ENCODE data around the gene LAMP5. TPM values are rescaled to one million over a fixed set of nuclear protein-coding genes. Genes with fewer than 3 reads are reported as not detected.

The LAMP5 gene
- total and polyA plus RNA-seq, 2 experiments from 2014 or later, result 0.21 to 0.29 TPM

- DNase-seq (ENCODE audit: low spot score), result peak; percentile 30
- Histone ChIP-seq H3K36me3 (ENCODE audit: insufficient read depth) (no peaks in the 10 kb centered on the region), H2AFZ (no peak overlapping the region), H3K9me2 (ENCODE audit: insufficient read depth) (no peaks in the 10 kb centered on the region), H4K20me1 (replicated peaks; ENCODE audit: insufficient read depth) (0 out of 2 replicates have a peak, but pooled peaks cover 9% of the 10 kb centered on the region), H3K27ac (ENCODE audit: low read depth) (no peak overlapping the region), H3K4me3 (no peak overlapping the region), H3K4me2 (no peak overlapping the region), H3F3A (replicated peaks; ENCODE audit: low read depth) (0 out of 2 replicates have a peak, but pooled peaks cover 3% of the 10 kb centered on the region), H3K4me1 (ENCODE audit: insufficient read depth) (peaks cover 54% of the 10 kb centered on the region), H3K27me3 (ENCODE audit: insufficient read depth) (peaks cover 73% of the 10 kb centered on the region), H3K79me2 (replicated peaks; ENCODE audit: insufficient read depth) (no peaks in the 10 kb centered on the region)
- Mint-ChIP-seq H3K9me3 (no peaks in the 10 kb centered on the region; the same call in 1 of the 3 replicates), H3K36me3 (ENCODE audit: low read depth) (peaks cover 13% of the 10 kb centered on the region; the same call in 2 of the 3 replicates), H3K27me3 (ENCODE audit: insufficient read depth, low read depth, poor library complexity) (peaks cover 54% of the 10 kb centered on the region), H3K4me1 (peaks cover 60% of the 10 kb centered on the region), H3K4me3 (no peak overlapping the region; the same call in 2 of the 3 replicates), H3K27ac (no peak overlapping the region)
- peak; percentile 6; the same call in 1 of the 3 replicates for ATAC-seq
- TF ChIP-seq POLR2AphosphoS5 (IDR thresholded peaks at IDR 0.05; ENCODE audit: low read depth), result no peak
- TF ChIP-seq JUNB (IDR thresholded peaks at IDR 0.05; ENCODE audit: unreplicated experiment), result no peak
- TF ChIP-seq CREB1 (CRISPR knock-in tag; IDR thresholded peaks at IDR 0.05; ENCODE audit: low read depth), result no peak
- TF ChIP-seq NANOG (IDR thresholded peaks at IDR 0.05; ENCODE audit: borderline replicate concordance), result no peak
- no peak for TF ChIP-seq ZNF114 (CRISPR knock-in tag; IDR thresholded peaks at IDR 0.05)
- TF ChIP-seq ZNF462 (CRISPR knock-in tag; IDR thresholded peaks at IDR 0.05), result no peak
- TF ChIP-seq STAT1 (IDR thresholded peaks at IDR 0.05; ENCODE audit: unreplicated experiment), result no peak
- no peak for TF ChIP-seq ETS1 (IDR thresholded peaks at IDR 0.05)
- TF ChIP-seq CTCF (conservative IDR thresholded peaks at IDR 0.05; ENCODE audit: low read depth in 2 of 2), result no peak
- no peak for TF ChIP-seq ZNF331 (CRISPR knock-in tag; IDR thresholded peaks at IDR 0.05; ENCODE audit: low read depth)
- no peak for TF ChIP-seq REST (IDR thresholded peaks at IDR 0.05; ENCODE audit: unreplicated experiment)
- TF ChIP-seq EZH2 (IDR thresholded peaks at IDR 0.05; ENCODE audit: low read depth, unreplicated experiment), result no peak
- TF ChIP-seq EZH2phosphoT487 (IDR thresholded peaks at IDR 0.05; ENCODE audit: unreplicated experiment), result no peak
Measured at GRCh38 chr20:9520086-9520485, 5.7 kb downstream of the LAMP5 start.

Measured in GM23338 (cell line).